ENCODE results near the gene SRGAP2B. TPM values are rescaled to one million over a fixed set of nuclear protein-coding genes. Genes with fewer than 3 reads are reported as not detected.
"Not testable (repeated sequence)": the region's sequence is repeated elsewhere in the genome, so short reads cannot be mapped to it uniquely, and the experiment has no call there.

The SRGAP2B gene
- total RNA-seq, 1 donor from 2014 or later: 23.3 TPM

DNA sequence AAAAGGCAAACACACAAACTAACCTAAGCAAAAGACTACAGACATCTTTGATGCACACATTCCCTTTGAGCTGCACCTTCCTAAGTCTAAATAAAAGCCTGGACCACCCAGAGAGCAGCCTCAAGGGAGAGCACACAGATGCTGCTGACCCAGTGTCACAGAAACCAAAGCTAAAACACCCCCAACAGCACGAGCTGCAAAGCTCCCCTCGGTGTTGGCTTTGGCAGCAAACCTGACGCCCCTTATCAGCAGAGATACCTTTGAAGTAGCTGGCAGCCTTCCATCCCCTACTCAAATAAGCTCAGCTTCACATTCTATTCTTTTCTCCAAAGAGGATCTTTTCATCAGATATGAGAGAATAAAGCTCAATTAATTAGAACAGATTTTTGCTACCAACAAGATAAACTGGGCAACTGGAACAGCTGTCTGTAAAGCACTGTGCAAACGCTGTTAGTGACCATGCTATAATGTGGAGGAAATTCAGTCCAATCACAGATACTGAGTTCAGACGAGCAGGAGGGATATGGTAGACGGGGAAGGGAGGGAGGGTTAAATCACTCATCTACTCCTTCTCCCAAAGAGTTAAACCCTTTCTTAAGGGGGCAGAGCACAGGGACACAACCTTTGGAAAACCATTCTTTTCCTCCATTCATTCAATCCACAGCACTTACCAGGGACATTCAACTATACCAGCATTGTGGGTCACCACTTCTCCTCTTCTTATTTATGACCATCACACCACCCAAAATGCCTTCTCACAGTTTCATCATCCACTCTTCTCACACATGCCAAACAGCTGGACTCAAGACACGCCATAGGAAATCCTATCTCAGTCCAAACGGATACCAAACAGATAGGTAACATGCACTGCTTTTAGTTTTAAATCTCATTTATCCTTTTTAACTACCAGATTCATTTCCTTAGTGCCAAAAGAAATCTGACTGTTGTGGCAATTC, 148.3 kb downstream of the SRGAP2B start:
- H3K27ac Mint-ChIP-seq; H3K4me3 Mint-ChIP-seq; H3K27me3 Mint-ChIP-seq; H3K9me3 Mint-ChIP-seq; intact Hi-C loops (cut with micrococcal nuclease); H3K4me1 Mint-ChIP-seq; ATAC-seq (ENCODE audit: low read depth); POLR2A ChIA-PET; H3K36me3 Mint-ChIP-seq (ENCODE audit: low read depth); DNase-seq; CTCF ChIA-PET: not testable (repeated sequence)

DNA sequence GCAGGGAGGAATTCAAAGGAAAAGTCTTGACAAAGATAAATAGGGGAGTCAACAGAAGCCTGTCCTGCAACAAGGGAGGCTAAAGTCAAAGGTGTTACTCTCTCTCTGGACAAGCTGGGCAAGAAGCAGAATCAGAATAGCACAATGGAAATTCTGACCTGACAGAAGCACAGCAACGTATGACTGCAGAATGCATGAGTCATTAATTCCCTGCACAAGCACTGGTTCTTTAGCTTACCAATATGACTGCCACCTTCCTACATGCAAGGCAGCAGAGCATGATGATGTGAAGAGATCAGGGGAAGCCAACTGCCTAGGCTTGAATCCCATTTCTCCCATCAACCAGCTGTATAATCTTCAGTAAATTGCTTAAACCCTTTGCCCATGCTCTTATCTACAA, 153.4 kb downstream of the SRGAP2B start:
- DNase-seq; H3K4me3 Mint-ChIP-seq; H3K27ac Mint-ChIP-seq; H3K4me1 Mint-ChIP-seq; H3K36me3 Mint-ChIP-seq (ENCODE audit: low read depth); POLR2A ChIA-PET; intact Hi-C loops (cut with micrococcal nuclease); H3K27me3 Mint-ChIP-seq; H3K9me3 Mint-ChIP-seq; CTCF ChIA-PET: not testable (repeated sequence)
- peak; percentile 91 for ATAC-seq (ENCODE audit: low read depth)

- H3K36me3 Mint-ChIP-seq (ENCODE audit: low read depth); H3K27me3 Mint-ChIP-seq; intact Hi-C loops (cut with micrococcal nuclease); H3K4me3 Mint-ChIP-seq; CTCF ChIA-PET; DNase-seq; H3K27ac Mint-ChIP-seq; ATAC-seq (ENCODE audit: low read depth); H3K4me1 Mint-ChIP-seq; H3K9me3 Mint-ChIP-seq; POLR2A ChIA-PET: not testable (repeated sequence)
Observed at GRCh38 chr1:144940054-144940453, 155.1 kb downstream of the SRGAP2B start.

GRCh38 chr1:144938627-144939026, 156.5 kb downstream of the SRGAP2B start:
- H3K9me3 Mint-ChIP-seq; H3K4me1 Mint-ChIP-seq; POLR2A ChIA-PET; H3K27me3 Mint-ChIP-seq; intact Hi-C loops (cut with micrococcal nuclease); ATAC-seq (ENCODE audit: low read depth); DNase-seq; H3K36me3 Mint-ChIP-seq (ENCODE audit: low read depth); CTCF ChIA-PET; H3K4me3 Mint-ChIP-seq; H3K27ac Mint-ChIP-seq: not testable (repeated sequence)

- H3K9me3 Mint-ChIP-seq; ATAC-seq (ENCODE audit: low read depth); H3K36me3 Mint-ChIP-seq (ENCODE audit: low read depth); DNase-seq; intact Hi-C loops (cut with micrococcal nuclease); H3K4me3 Mint-ChIP-seq; H3K4me1 Mint-ChIP-seq; CTCF ChIA-PET; POLR2A ChIA-PET; H3K27me3 Mint-ChIP-seq; H3K27ac Mint-ChIP-seq: not testable (repeated sequence)
Observed at GRCh38 chr1:144936186-144936732, 158.9 kb downstream of the SRGAP2B start.

DNA sequence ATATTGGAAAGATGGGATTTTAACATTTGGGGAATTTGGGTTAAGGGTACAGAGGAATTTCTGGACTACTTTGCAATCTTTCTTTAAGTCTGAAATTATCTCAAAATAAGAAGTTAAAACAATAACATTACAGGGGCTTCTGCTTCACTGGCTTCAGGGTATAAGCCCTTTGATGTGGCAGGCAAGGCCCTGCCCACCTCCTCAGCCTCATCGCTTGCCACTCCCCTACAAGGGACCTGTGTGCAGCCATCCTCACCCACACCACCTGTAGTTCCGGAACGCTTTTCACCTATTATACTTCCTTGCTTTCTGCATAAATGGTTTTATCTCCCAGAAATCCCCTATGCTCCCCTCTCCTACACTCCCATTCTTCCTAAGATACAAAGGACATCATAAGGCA, 159.8 kb downstream of the SRGAP2B start:
- DNase-seq; CTCF ChIA-PET; H3K36me3 Mint-ChIP-seq (ENCODE audit: low read depth); H3K27me3 Mint-ChIP-seq; H3K9me3 Mint-ChIP-seq; H3K4me1 Mint-ChIP-seq; ATAC-seq (ENCODE audit: low read depth); POLR2A ChIA-PET; H3K27ac Mint-ChIP-seq; H3K4me3 Mint-ChIP-seq; intact Hi-C loops (cut with micrococcal nuclease): not testable (repeated sequence)

DNA sequence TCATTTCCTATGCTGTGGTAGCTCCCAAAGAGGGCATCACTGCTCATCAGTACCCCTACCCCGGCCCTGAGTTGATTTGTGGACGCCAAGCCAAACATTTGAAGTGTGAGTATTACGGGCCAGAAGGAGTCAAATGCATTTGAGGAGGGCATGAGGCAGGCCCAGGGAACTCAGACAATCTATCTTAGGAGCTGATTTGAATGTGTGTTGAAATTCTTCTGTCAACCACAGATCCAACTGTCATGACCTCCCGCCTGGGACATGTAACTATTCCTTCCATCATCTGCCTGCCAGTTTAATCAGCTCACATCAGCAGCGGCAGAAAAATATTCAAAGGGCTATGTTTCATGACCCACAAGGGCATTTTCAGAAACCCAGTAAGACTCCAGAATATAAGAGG, 162.1 kb downstream of the SRGAP2B start:
- DNase-seq; H3K4me3 Mint-ChIP-seq; POLR2A ChIA-PET; H3K27me3 Mint-ChIP-seq; ATAC-seq (ENCODE audit: low read depth); H3K4me1 Mint-ChIP-seq; CTCF ChIA-PET; H3K27ac Mint-ChIP-seq; H3K36me3 Mint-ChIP-seq (ENCODE audit: low read depth); H3K9me3 Mint-ChIP-seq; intact Hi-C loops (cut with micrococcal nuclease): not testable (repeated sequence)

DNA sequence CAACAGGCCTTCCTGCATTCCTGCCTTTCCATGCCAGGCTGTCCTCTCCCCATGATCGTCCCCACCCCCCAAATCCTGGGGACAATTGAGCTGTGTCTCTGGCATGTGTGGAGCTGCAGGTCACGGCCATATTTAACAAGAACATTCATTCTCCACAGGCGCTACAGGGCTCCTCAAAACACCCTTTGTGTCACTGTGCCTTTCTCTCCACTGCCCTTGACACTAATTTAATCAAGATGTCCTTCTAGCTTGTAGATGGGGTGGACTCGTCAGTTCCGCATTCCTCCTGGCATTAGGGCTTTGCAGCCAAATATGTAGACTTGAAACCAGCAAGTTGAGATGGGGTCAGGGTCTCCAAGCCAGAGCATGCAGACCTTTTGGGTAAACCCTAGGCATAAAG, 163.0 kb downstream of the SRGAP2B start:
- H3K4me1 Mint-ChIP-seq; H3K27me3 Mint-ChIP-seq; POLR2A ChIA-PET; H3K9me3 Mint-ChIP-seq; intact Hi-C loops (cut with micrococcal nuclease); H3K27ac Mint-ChIP-seq; H3K36me3 Mint-ChIP-seq (ENCODE audit: low read depth); CTCF ChIA-PET; DNase-seq; H3K4me3 Mint-ChIP-seq; ATAC-seq (ENCODE audit: low read depth): not testable (repeated sequence)

GRCh38 chr1:144931553-144931952, 163.6 kb downstream of the SRGAP2B start:
- H3K27ac Mint-ChIP-seq; POLR2A ChIA-PET; CTCF ChIA-PET; ATAC-seq (ENCODE audit: low read depth); H3K27me3 Mint-ChIP-seq; H3K4me3 Mint-ChIP-seq; intact Hi-C loops (cut with micrococcal nuclease); H3K4me1 Mint-ChIP-seq; H3K9me3 Mint-ChIP-seq; H3K36me3 Mint-ChIP-seq (ENCODE audit: low read depth); DNase-seq: not testable (repeated sequence)

DNA sequence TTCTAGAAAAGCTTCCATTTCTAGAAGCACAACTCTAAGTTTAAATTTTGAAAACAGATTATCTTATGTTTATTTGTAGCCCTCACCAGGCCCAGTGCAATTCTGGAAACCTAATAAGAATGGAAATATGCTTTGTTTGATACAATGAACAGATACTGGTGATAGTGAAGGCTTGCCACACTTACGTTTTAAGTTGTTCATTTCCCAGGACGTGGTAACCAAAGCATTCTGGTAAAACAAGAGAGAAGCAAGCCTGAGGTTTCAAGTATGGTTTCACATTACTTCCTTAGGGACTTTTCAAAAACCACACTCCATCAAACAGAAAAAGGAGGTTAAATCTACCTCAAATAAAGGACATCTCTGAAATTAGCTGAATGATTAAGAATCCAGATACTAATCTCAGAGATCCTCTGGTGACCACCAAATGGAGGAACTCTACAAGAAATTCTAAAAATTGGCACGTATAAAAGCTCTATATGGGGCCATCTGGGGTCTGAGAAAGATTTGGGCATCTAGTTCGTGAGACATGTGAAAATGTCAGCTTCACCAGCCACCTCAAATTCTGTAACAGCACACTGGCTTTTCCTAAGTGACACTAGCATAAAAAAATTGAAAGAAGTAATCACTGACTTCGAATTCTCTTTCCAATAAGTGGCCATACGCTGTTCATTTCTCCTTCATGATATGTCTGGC, 164.9 kb downstream of the SRGAP2B start:
- CTCF ChIA-PET; H3K4me3 Mint-ChIP-seq; H3K9me3 Mint-ChIP-seq; POLR2A ChIA-PET; DNase-seq; H3K36me3 Mint-ChIP-seq (ENCODE audit: low read depth); H3K27ac Mint-ChIP-seq; H3K4me1 Mint-ChIP-seq; intact Hi-C loops (cut with micrococcal nuclease); H3K27me3 Mint-ChIP-seq: not testable (repeated sequence)
- ATAC-seq (ENCODE audit: low read depth): peak; percentile 10

DNA sequence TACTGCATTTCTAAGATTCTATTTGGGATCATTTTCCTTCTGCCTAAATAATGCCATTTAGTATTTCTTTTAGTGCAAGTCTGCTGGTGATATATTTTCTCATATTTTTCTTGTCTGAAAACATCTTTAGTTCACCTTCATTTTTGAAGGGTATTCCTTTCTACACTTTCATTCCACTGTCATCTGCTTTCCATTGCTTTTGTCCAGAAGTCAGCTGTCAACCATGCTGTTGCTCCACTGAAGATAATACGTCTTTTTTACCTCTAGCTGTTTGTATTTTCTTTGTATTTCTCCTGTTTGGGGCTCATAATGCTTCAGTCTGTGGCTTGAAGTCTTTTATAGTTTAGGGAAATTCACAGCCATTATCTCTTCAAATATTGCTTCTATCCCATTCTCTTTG, 167.8 kb downstream of the SRGAP2B start:
- POLR2A ChIA-PET; H3K4me1 Mint-ChIP-seq; H3K4me3 Mint-ChIP-seq; ATAC-seq (ENCODE audit: low read depth); DNase-seq; H3K36me3 Mint-ChIP-seq (ENCODE audit: low read depth); H3K27me3 Mint-ChIP-seq; H3K9me3 Mint-ChIP-seq; H3K27ac Mint-ChIP-seq; intact Hi-C loops (cut with micrococcal nuclease); CTCF ChIA-PET: not testable (repeated sequence)

GRCh38 chr1:144923640-144924039, 171.5 kb downstream of the SRGAP2B start:
- H3K9me3 Mint-ChIP-seq; ATAC-seq (ENCODE audit: low read depth); POLR2A ChIA-PET: not testable (repeated sequence)

More at GRCh38 chr1:144923640-144924039, 171.5 kb downstream of the SRGAP2B start:
- H3K27ac Mint-ChIP-seq; DNase-seq; H3K36me3 Mint-ChIP-seq (ENCODE audit: low read depth); H3K27me3 Mint-ChIP-seq; intact Hi-C loops (cut with micrococcal nuclease); H3K4me3 Mint-ChIP-seq; CTCF ChIA-PET; H3K4me1 Mint-ChIP-seq: not testable (repeated sequence)

Data from activated B cell treated with CpG ODN at 0.5 μM for 24 hours (primary cell).